ENCODE measurements around the gene EMP1. TPM values are rescaled to one million over a fixed set of nuclear protein-coding genes. Genes with fewer than 3 reads are reported as not detected.
A peak's percentile ranks its signal among the peaks of the same experiment; 100 is the strongest.

The EMP1 gene
- total RNA-seq, 1 donor from 2014 or later, result 163 TPM

GRCh38 chr12:13167226-13167625 is 29.3 kb upstream of the EMP1 start:
- Mint-ChIP-seq H3K27ac (ENCODE audit: unreplicated experiment) (no peak overlapping the region), H3K4me1 (ENCODE audit: unreplicated experiment) (peaks cover 33% of the 10 kb centered on the region), H3K36me3 (ENCODE audit: unreplicated experiment) (no peaks in the 10 kb centered on the region), H3K9me3 (ENCODE audit: unreplicated experiment) (no peaks in the 10 kb centered on the region), H3K27me3 (ENCODE audit: unreplicated experiment) (no peaks in the 10 kb centered on the region), H3K4me3 (ENCODE audit: unreplicated experiment) (no peak overlapping the region)
- DNase-seq (ENCODE audit: extremely low spot score, unreplicated experiment), result no peak
- TF ChIP-seq CTCF (IDR thresholded peaks at IDR 0.05), result no peak

GRCh38 chr12:13167906-13168305 is 28.6 kb upstream of the EMP1 start:
- DNase-seq (ENCODE audit: extremely low spot score, unreplicated experiment), result no peak
- H3K36me3 Mint-ChIP-seq (ENCODE audit: unreplicated experiment), result no peaks in the 10 kb centered on the region
- no peak overlapping the region for H3K27ac Mint-ChIP-seq (ENCODE audit: unreplicated experiment)
- TF ChIP-seq CTCF (IDR thresholded peaks at IDR 0.05), result no peak
- no peak overlapping the region for H3K4me3 Mint-ChIP-seq (ENCODE audit: unreplicated experiment)
- no peaks in the 10 kb centered on the region for H3K9me3 Mint-ChIP-seq (ENCODE audit: unreplicated experiment)
- H3K27me3 Mint-ChIP-seq (ENCODE audit: unreplicated experiment), result no peaks in the 10 kb centered on the region
- peaks cover 40% of the 10 kb centered on the region for H3K4me1 Mint-ChIP-seq (ENCODE audit: unreplicated experiment)

GRCh38 chr12:13169272-13169671 is 27.3 kb upstream of the EMP1 start:
- no peaks in the 10 kb centered on the region for H3K9me3 Mint-ChIP-seq (ENCODE audit: unreplicated experiment)
- H3K27ac Mint-ChIP-seq (ENCODE audit: unreplicated experiment), result no peak overlapping the region
- no peaks in the 10 kb centered on the region for H3K36me3 Mint-ChIP-seq (ENCODE audit: unreplicated experiment)
- H3K4me1 Mint-ChIP-seq (ENCODE audit: unreplicated experiment), result peaks cover 53% of the 10 kb centered on the region
- H3K4me3 Mint-ChIP-seq (ENCODE audit: unreplicated experiment), result no peak overlapping the region
- no peaks in the 10 kb centered on the region for H3K27me3 Mint-ChIP-seq (ENCODE audit: unreplicated experiment)
- TF ChIP-seq CTCF (IDR thresholded peaks at IDR 0.05), result no peak
- no peak for DNase-seq (ENCODE audit: extremely low spot score, unreplicated experiment)

GRCh38 chr12:13170892-13171490 is 25.5 kb upstream of the EMP1 start:
- H3K27ac Mint-ChIP-seq (ENCODE audit: unreplicated experiment), result peak overlapping the region; percentile 90
- peaks cover 58% of the 10 kb centered on the region for H3K4me1 Mint-ChIP-seq (ENCODE audit: unreplicated experiment)
- TF ChIP-seq CTCF (IDR thresholded peaks at IDR 0.05), result no peak
- H3K36me3 Mint-ChIP-seq (ENCODE audit: unreplicated experiment), result no peaks in the 10 kb centered on the region
- DNase-seq (ENCODE audit: extremely low spot score, unreplicated experiment), result no peak
- no peaks in the 10 kb centered on the region for H3K27me3 Mint-ChIP-seq (ENCODE audit: unreplicated experiment)
- H3K4me3 Mint-ChIP-seq (ENCODE audit: unreplicated experiment), result no peak overlapping the region
- no peaks in the 10 kb centered on the region for H3K9me3 Mint-ChIP-seq (ENCODE audit: unreplicated experiment)

GRCh38 chr12:13171921-13172859 is 24.3 kb upstream of the EMP1 start:
- H3K4me1 Mint-ChIP-seq (ENCODE audit: unreplicated experiment), result peaks cover 56% of the 10 kb centered on the region

More at GRCh38 chr12:13171921-13172859, 24.3 kb upstream of the EMP1 start:
- TF ChIP-seq CTCF (IDR thresholded peaks at IDR 0.05), result no peak
- Mint-ChIP-seq H3K4me3 (ENCODE audit: unreplicated experiment) (no peak overlapping the region), H3K36me3 (ENCODE audit: unreplicated experiment) (no peaks in the 10 kb centered on the region), H3K27me3 (ENCODE audit: unreplicated experiment) (no peaks in the 10 kb centered on the region), H3K27ac (ENCODE audit: unreplicated experiment) (peak overlapping the region; percentile 90), H3K9me3 (ENCODE audit: unreplicated experiment) (no peaks in the 10 kb centered on the region)
- peak; percentile 85 for DNase-seq (ENCODE audit: extremely low spot score, unreplicated experiment)

Data from osteocyte (in vitro differentiated cells).